ENCODE data around the gene PCBP3.

PCBP3 gene

GRCh38 chr21:45643021-45643980, at the start of gene PCBP3:
Gene PCBP3, plus strand, starts transcription at chr21:45643725. Its CDS starts 206,361 bp downstream, at chr21:45850086.
- Histone ChIP-seq H3K4me1 (ENCODE audit: control insufficient read depth, insufficient read depth, low read length) (no peaks in the 10 kb centered on the region), H3K9ac (ENCODE audit: low read depth, low read length) (no peak within 1 kb of the TSS), H3K4me3 (ENCODE audit: low read depth, low read length) (peak within 1 kb of the TSS; percentile 53), H3K36me3 (ENCODE audit: control insufficient read depth, insufficient read depth, low read length) (no peaks in the 10 kb centered on the region), H3K9me3 (ENCODE audit: control insufficient read depth, insufficient read depth, low read length) (no peaks in the 10 kb centered on the region), H3K27me3 (ENCODE audit: control insufficient read depth, insufficient read depth, low read length) (peaks cover 25% of the 10 kb centered on the region)

DNA sequence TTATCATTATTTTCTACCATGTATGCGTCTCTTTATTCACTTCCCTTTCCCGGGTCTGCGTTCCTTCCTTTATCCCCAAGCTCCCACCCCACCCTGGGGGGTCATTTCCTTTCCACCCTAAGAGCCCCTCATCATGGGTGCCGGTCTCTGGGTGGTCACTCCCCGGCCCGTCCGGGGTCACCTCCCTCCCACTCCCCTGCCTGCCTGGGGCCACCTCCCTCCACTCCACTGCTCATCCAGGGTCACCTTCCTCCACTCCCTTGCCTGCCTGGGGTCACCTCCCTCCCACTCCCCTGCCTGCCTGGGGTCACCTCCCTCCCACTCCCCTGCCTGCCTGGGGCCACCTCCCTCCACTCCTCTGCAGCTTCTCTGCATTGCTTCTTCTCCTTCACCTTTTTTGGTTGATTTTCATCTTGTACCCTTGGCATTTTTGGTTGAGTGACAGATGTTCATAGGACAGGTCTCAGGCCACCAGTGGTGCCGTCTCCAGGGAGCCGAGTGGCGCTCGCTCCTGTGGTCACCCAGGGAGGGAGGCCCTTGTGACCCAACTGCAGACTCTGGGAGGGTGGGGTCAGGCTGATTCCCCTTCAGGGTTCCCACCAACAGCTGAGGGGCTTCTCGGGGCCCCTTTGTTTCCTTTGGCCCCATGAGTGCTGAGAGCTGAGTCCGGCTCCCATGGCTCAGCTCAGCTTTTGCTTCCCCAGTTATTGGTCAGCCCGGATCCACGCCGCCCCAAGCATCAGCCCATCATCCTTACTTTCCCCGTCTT, 48.6 kb upstream of the PCBP3 start:
- H3K27me3 ChIP-seq (ENCODE audit: control insufficient read depth, insufficient read depth, low read length) = peaks cover 9% of the 10 kb centered on the region

DNA sequence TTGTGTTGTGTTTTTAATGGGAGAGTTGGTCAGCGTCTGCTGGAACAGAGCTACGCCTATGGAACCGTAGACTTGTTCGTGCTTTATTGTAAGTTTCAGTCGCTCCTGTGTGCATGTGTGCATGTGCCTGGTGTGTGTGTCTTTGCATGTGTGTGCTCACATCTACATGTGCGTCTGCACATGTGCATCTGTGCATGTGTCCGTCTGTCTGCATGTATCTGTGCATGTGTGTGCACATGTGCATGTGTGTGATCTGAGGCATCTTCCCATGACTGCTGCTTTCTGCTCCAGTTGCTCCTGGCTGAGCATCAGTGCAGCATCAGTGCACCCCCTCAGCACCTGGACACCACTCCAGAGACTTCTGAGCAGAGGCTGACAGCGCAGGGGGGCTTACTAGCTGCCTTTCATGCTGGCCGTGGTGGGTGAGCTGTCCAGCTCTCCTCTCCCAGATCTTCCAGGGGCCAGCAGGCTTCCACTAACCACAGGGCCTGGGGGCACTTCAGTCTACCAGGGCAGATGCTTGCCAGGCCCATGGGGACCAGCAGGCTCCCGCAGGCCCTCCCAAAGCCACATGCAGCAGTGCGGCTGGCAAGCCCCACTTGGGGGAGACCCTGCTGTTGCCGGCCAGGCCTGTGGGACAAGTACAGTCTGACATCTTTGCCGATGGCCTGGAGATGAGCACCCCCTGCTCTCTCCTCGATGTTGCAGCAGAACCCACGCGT, 47.8 kb upstream of the PCBP3 start:
- Histone ChIP-seq H3K27me3 (ENCODE audit: control insufficient read depth, insufficient read depth, low read length) (peaks cover 7% of the 10 kb centered on the region), H3K9ac (ENCODE audit: low read depth, low read length) (no peak overlapping the region), H3K9me3 (ENCODE audit: control insufficient read depth, insufficient read depth, low read length) (no peaks in the 10 kb centered on the region), H3K4me3 (ENCODE audit: low read depth, low read length) (no peak overlapping the region), H3K4me1 (ENCODE audit: control insufficient read depth, insufficient read depth, low read length) (no peaks in the 10 kb centered on the region), H3K36me3 (ENCODE audit: control insufficient read depth, insufficient read depth, low read length) (no peaks in the 10 kb centered on the region)

More for the DNA sequence above, 48.6 kb upstream of the PCBP3 start:
- Histone ChIP-seq H3K4me3 (ENCODE audit: low read depth, low read length) (no peak overlapping the region), H3K9ac (ENCODE audit: low read depth, low read length) (no peak overlapping the region), H3K36me3 (ENCODE audit: control insufficient read depth, insufficient read depth, low read length) (no peaks in the 10 kb centered on the region), H3K4me1 (ENCODE audit: control insufficient read depth, insufficient read depth, low read length) (no peaks in the 10 kb centered on the region), H3K9me3 (ENCODE audit: control insufficient read depth, insufficient read depth, low read length) (no peaks in the 10 kb centered on the region)

DNA sequence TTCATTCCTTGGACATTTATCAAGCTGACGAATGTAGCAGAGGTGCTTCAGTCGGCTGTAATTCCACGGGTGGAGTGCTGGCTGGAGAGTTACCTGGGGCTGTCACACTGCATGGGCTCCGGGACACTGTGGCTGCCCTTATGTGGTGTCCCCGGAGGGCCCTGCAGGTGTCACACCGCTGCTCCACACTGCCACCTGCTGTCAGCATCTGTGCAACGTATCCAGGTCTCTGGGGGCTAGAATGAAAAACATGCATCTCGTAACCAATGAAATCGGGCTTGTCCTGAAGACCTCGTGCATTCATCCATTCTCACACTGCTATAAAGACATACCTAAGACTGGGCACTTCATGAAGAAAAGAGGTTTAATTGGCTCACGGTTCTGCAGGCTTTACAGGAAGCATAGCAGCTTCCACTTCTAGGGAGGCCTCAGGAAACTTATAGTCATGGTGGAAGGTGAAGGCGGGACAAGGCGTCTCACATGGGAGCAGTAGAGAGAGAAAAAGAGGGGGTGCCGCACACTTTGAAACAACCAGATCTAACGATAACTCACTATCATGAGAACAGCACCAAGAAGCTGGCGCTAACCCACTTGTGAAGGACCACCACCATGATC, 46.7 kb upstream of the PCBP3 start:
- H3K27me3 ChIP-seq (ENCODE audit: control insufficient read depth, insufficient read depth, low read length) = no peaks in the 10 kb centered on the region
- H3K36me3 ChIP-seq (ENCODE audit: control insufficient read depth, insufficient read depth, low read length) = no peaks in the 10 kb centered on the region
- no peaks in the 10 kb centered on the region for H3K4me1 ChIP-seq (ENCODE audit: control insufficient read depth, insufficient read depth, low read length)
- H3K4me3 ChIP-seq (ENCODE audit: low read depth, low read length) = no peak overlapping the region
- H3K9me3 ChIP-seq (ENCODE audit: control insufficient read depth, insufficient read depth, low read length) = no peaks in the 10 kb centered on the region
- H3K9ac ChIP-seq (ENCODE audit: low read depth, low read length) = no peak overlapping the region

DNA sequence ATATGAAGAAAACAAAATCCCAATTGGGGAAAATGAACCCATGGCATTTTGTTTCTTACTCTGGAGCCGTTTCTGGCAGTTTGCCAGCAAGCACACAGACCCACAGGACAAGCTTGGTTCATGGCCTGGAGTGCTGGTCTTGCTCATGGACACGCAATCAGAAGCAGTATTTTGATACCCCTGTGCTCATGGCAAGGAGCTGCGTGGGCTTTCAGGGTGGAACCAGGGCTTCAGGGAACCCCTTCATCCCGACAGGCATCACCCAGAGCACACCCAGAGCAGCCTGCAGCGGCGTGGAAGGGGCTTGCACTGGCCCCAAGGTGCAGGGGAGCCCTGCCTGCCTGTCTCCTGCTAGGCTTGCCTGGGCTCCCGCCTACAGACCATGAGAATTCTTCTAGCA, 45.4 kb upstream of the PCBP3 start:
- Histone ChIP-seq H3K4me3 (ENCODE audit: low read depth, low read length) (no peak overlapping the region), H3K27me3 (ENCODE audit: control insufficient read depth, insufficient read depth, low read length) (no peaks in the 10 kb centered on the region), H3K9me3 (ENCODE audit: control insufficient read depth, insufficient read depth, low read length) (no peaks in the 10 kb centered on the region), H3K36me3 (ENCODE audit: control insufficient read depth, insufficient read depth, low read length) (no peaks in the 10 kb centered on the region), H3K4me1 (ENCODE audit: control insufficient read depth, insufficient read depth, low read length) (no peaks in the 10 kb centered on the region), H3K9ac (ENCODE audit: low read depth, low read length) (no peak overlapping the region)

- H3K27me3 ChIP-seq (ENCODE audit: control insufficient read depth, insufficient read depth, low read length) = no peaks in the 10 kb centered on the region
- H3K36me3 ChIP-seq (ENCODE audit: control insufficient read depth, insufficient read depth, low read length) = no peaks in the 10 kb centered on the region
Observed at GRCh38 chr21:45598666-45599065, 44.9 kb upstream of the PCBP3 start.

DNA sequence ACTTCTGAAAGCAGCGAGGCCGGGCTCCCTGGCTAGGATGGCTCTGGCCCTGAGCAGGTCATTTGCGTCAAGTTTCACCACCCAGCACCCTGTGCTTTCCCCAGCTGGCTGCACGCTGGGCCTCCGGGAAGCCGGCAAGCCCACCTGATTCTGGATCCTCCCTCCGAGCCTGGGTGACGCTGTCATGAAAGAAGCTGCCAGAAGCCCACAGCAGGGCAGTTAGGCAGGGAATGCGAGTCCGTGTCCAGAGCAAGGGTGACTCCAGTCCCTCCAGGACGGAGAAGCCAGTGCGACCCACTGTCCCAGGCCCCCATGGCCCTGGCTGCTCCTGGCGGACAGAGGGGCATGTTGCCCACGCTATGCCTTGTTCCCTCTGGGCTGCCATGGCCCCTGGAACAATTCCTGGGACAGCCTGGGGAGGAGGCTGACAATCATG, 44.4 kb upstream of the PCBP3 start:
- Histone ChIP-seq H3K4me3 (ENCODE audit: low read depth, low read length) (no peak overlapping the region), H3K9ac (ENCODE audit: low read depth, low read length) (no peak overlapping the region), H3K9me3 (ENCODE audit: control insufficient read depth, insufficient read depth, low read length) (no peaks in the 10 kb centered on the region), H3K4me1 (ENCODE audit: control insufficient read depth, insufficient read depth, low read length) (no peaks in the 10 kb centered on the region), H3K36me3 (ENCODE audit: control insufficient read depth, insufficient read depth, low read length) (no peaks in the 10 kb centered on the region), H3K27me3 (ENCODE audit: control insufficient read depth, insufficient read depth, low read length) (no peaks in the 10 kb centered on the region)

More at GRCh38 chr21:45598666-45599065, 44.9 kb upstream of the PCBP3 start:
- H3K9me3 ChIP-seq (ENCODE audit: control insufficient read depth, insufficient read depth, low read length) = no peaks in the 10 kb centered on the region
- no peaks in the 10 kb centered on the region for H3K4me1 ChIP-seq (ENCODE audit: control insufficient read depth, insufficient read depth, low read length)
- H3K4me3 ChIP-seq (ENCODE audit: low read depth, low read length) = no peak overlapping the region
- no peak overlapping the region for H3K9ac ChIP-seq (ENCODE audit: low read depth, low read length)

GRCh38 chr21:45600248-45600647, 43.3 kb upstream of the PCBP3 start:
- no peaks in the 10 kb centered on the region for H3K36me3 ChIP-seq (ENCODE audit: control insufficient read depth, insufficient read depth, low read length)
- no peak overlapping the region for H3K9ac ChIP-seq (ENCODE audit: low read depth, low read length)
- H3K27me3 ChIP-seq (ENCODE audit: control insufficient read depth, insufficient read depth, low read length) = no peaks in the 10 kb centered on the region
- H3K9me3 ChIP-seq (ENCODE audit: control insufficient read depth, insufficient read depth, low read length) = no peaks in the 10 kb centered on the region
- no peaks in the 10 kb centered on the region for H3K4me1 ChIP-seq (ENCODE audit: control insufficient read depth, insufficient read depth, low read length)
- no peak overlapping the region for H3K4me3 ChIP-seq (ENCODE audit: low read depth, low read length)

DNA sequence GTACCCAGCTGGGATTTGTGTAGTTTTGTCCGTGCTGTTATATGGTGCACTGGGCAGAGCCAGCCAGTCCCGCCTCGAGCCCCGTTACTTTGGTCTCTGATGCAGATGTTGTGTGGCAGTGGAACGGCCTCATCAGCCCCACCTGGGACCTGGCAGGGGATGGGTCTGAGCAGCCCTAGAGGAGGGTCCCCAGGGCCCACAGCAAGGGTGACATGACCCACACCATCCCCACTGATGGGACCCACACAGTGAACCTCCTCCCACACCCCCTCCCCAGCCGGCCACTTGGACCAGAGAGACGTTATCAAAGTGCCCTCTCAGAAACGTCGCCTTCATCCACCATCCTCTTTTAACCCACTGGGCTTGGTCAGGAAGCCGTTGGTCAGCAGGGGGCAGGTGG, 42.0 kb upstream of the PCBP3 start:
- Histone ChIP-seq H3K9me3 (ENCODE audit: control insufficient read depth, insufficient read depth, low read length) (no peaks in the 10 kb centered on the region), H3K9ac (ENCODE audit: low read depth, low read length) (no peak overlapping the region), H3K4me1 (ENCODE audit: control insufficient read depth, insufficient read depth, low read length) (no peaks in the 10 kb centered on the region), H3K4me3 (ENCODE audit: low read depth, low read length) (no peak overlapping the region), H3K36me3 (ENCODE audit: control insufficient read depth, insufficient read depth, low read length) (no peaks in the 10 kb centered on the region), H3K27me3 (ENCODE audit: control insufficient read depth, insufficient read depth, low read length) (no peaks in the 10 kb centered on the region)

DNA sequence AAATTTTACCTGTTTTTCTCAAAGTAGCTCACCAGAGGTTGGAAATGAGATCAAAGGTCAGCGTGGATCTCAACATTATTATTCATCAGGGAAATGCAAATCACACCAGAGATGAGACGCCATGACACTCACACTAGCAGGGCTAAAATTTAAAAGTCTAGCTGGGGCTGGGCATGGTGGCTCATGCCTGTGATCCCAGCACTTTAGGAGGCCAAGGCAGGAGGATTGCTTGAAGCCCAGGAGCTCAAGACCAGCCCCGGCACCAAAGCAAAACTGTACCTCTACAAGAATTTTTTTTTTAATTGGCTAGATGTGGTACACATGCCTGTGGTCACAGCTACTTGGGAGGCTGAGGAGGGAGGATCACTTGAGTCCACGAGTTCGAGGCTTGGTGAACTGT, 41.4 kb upstream of the PCBP3 start:
- H3K4me3 ChIP-seq (ENCODE audit: low read depth, low read length) = no peak overlapping the region
- no peak overlapping the region for H3K9ac ChIP-seq (ENCODE audit: low read depth, low read length)
- no peaks in the 10 kb centered on the region for H3K27me3 ChIP-seq (ENCODE audit: control insufficient read depth, insufficient read depth, low read length)
- H3K9me3 ChIP-seq (ENCODE audit: control insufficient read depth, insufficient read depth, low read length) = no peaks in the 10 kb centered on the region
- H3K36me3 ChIP-seq (ENCODE audit: control insufficient read depth, insufficient read depth, low read length) = no peaks in the 10 kb centered on the region
- no peaks in the 10 kb centered on the region for H3K4me1 ChIP-seq (ENCODE audit: control insufficient read depth, insufficient read depth, low read length)

- Histone ChIP-seq H3K4me1 (ENCODE audit: control insufficient read depth, insufficient read depth, low read length) (no peaks in the 10 kb centered on the region), H3K9ac (ENCODE audit: low read depth, low read length) (no peak overlapping the region), H3K9me3 (ENCODE audit: control insufficient read depth, insufficient read depth, low read length) (no peaks in the 10 kb centered on the region), H3K27me3 (ENCODE audit: control insufficient read depth, insufficient read depth, low read length) (no peaks in the 10 kb centered on the region), H3K36me3 (ENCODE audit: control insufficient read depth, insufficient read depth, low read length) (no peaks in the 10 kb centered on the region), H3K4me3 (ENCODE audit: low read depth, low read length) (no peak overlapping the region)
Observed at GRCh38 chr21:45603481-45603880, 40.0 kb upstream of the PCBP3 start.

All from iPS-15b (cell line).